Endothelial cell of umbilical vein (primary cell): ENCODE data around the gene MMP23B. TPM values are rescaled to one million over a fixed set of nuclear protein-coding genes. Genes with fewer than 3 reads are reported as not detected.

ENCODE experiments used
- BruUV-seq: library from RNA; stranded (reverse); fragments of 400-500 nt; replicated peaks from 2 replicates; lab custom pipeline; 2021; lab: Mats Ljungman, UMichigan
- CTCF ChIA-PET: fragments of 300-600, 350-600 bp; sonication (Branson Sonifier 250); formaldehyde crosslinking; loops from one replicate; lab custom pipeline; 2021; ENCODE audit warnings: antibody characterized with exemption, inconsistent platforms; lab: Charles Lee
- POLR2A ChIA-PET: fragments of 300-600, 350-600 bp; sonication (Branson Sonifier 250); formaldehyde crosslinking; loops from one replicate; lab custom pipeline; 2021; ENCODE audit warnings: antibody characterized with exemption, inconsistent platforms; lab: Charles Lee
- DNase-seq: peaks from one replicate; pipeline ENCODE4 v3.0.0-alpha.2; 2011; ENCODE audit warnings: low read depth, low spot score
- FAIRE-seq: peaks from 2 replicates; lab custom pipeline; 2011; peaks lifted over from hg19 to GRCh38; lab: Jason Lieb, UNC
- H2AFZ ChIP-seq: 2 replicates; pipeline ENCODE4 v1.6.0; 2012; ENCODE audit warnings: low read depth, low read length, control low read depth, inconsistent platforms
- H3K27ac ChIP-seq: 2 replicates; pipeline ENCODE4 v1.5.1; 2011; ENCODE audit warnings: low read depth, mild to moderate bottlenecking, control low read depth, low read length, moderate library complexity; ENCODE audit not compliant: insufficient read depth
- H3K27me3 ChIP-seq, 2 experiments: 2 replicates each; pipeline versions ENCODE4 v1.6.0 to v1.6.1; 2011; ENCODE audit warnings: low read length in 2 of 2, mixed read lengths in 1 of 2; ENCODE audit not compliant: control insufficient read depth in 2 of 2, insufficient read depth in 2 of 2
- H3K36me3 ChIP-seq, 2 experiments: 2 replicates in 1 of 2; 3 replicates in 1 of 2; pipeline ENCODE4 v1.5.1; 2011; ENCODE audit warnings: low read length in 2 of 2, mild to moderate bottlenecking in 1 of 2, moderate library complexity in 1 of 2; ENCODE audit not compliant: control insufficient read depth in 2 of 2, insufficient read depth in 2 of 2; ENCODE audit errors: extremely low read depth in 1 of 2
- H3K4me1 ChIP-seq: 3 replicates; pipeline ENCODE4 v1.5.1; 2011; ENCODE audit warnings: mild to moderate bottlenecking, low read length; ENCODE audit not compliant: control insufficient read depth, insufficient read depth; ENCODE audit errors: extremely low read depth
- H3K4me2 ChIP-seq: 2 replicates; pipeline ENCODE4 v1.6.1; 2011; ENCODE audit warnings: low read length, control low read depth, mixed read lengths; ENCODE audit not compliant: insufficient read depth
- H3K4me3 ChIP-seq, 3 experiments: fragments of 200-600 bp in 1 of 3; sonication (generic), shearing (Covaris generic) in 1 of 3; replicated peaks in 1 of 3; 2 replicates each; pipeline ENCODE4 v1.5.1; 2011 to 2016; ENCODE audit warnings: control low read depth in 3 of 3, low read length in 3 of 3, mild to moderate bottlenecking in 2 of 3, inconsistent platforms in 1 of 3, low read depth in 1 of 3, moderate library complexity in 1 of 3; ENCODE audit not compliant: insufficient read depth in 1 of 3
- H3K79me2 ChIP-seq: 2 replicates; pipeline ENCODE4 v1.6.0; 2012; ENCODE audit warnings: low read length, inconsistent platforms; ENCODE audit not compliant: control insufficient read depth, insufficient read depth
- H3K9ac ChIP-seq: replicated peaks from 2 replicates; pipeline ENCODE3; 2011; ENCODE audit warnings: low read length, control low read depth; ENCODE audit not compliant: insufficient read depth; ENCODE audit errors: extremely low read depth
- H3K9me1 ChIP-seq: replicated peaks from 3 replicates; pipeline ENCODE4 v1.6.0; 2011; ENCODE audit warnings: mild to moderate bottlenecking, low read length; ENCODE audit not compliant: control insufficient read depth, insufficient read depth; ENCODE audit errors: extremely low read depth
- H3K9me3 ChIP-seq: replicated peaks from 2 replicates; pipeline ENCODE4 v1.5.1; 2012; ENCODE audit warnings: low read length, inconsistent platforms; ENCODE audit not compliant: control insufficient read depth, insufficient read depth
- H4K20me1 ChIP-seq: replicated peaks from 2 replicates; pipeline ENCODE3; 2011; ENCODE audit warnings: mild to moderate bottlenecking, low read length; ENCODE audit not compliant: control insufficient read depth, insufficient read depth; ENCODE audit errors: extremely low read depth
- CTCF ChIP-seq, 2 donors: IDR thresholded peaks; 1 replicate in 1 of 2; 2 replicates in 1 of 2; pipeline ENCODE4 v1.5.1; 2011; ENCODE audit warnings: low read length in 2 of 2, mild to moderate bottlenecking in 2 of 2, moderate library complexity in 2 of 2, control low read depth in 1 of 2, inconsistent platforms in 1 of 2, low read depth in 1 of 2; ENCODE audit not compliant: insufficient read depth in 1 of 2; ENCODE audit errors: extremely low read depth in 1 of 2
- EZH2 ChIP-seq: IDR thresholded peaks from 2 replicates; pipeline ENCODE4 v1.6.1; 2012; ENCODE audit warnings: borderline replicate concordance, low read depth, mild to moderate bottlenecking, moderate library complexity, low read length, inconsistent platforms; ENCODE audit not compliant: severe bottlenecking
- FOS ChIP-seq: IDR thresholded peaks from 2 replicates; pipeline ENCODE4 v1.6.1; 2011; ENCODE audit warnings: mild to moderate bottlenecking, low read length, moderate library complexity, borderline replicate concordance; ENCODE audit not compliant: insufficient read depth
- GATA2 ChIP-seq: IDR thresholded peaks from 2 replicates; pipeline ENCODE4 v1.7.0; 2011; ENCODE audit warnings: low read depth, mild to moderate bottlenecking, moderate library complexity, mixed read lengths, low read length; ENCODE audit not compliant: insufficient read length, insufficient read depth
- JUN ChIP-seq: IDR thresholded peaks from 2 replicates; pipeline ENCODE4 v1.6.1; 2011; ENCODE audit warnings: borderline replicate concordance, low read depth; ENCODE audit not compliant: insufficient read length, insufficient read depth
- MAX ChIP-seq: IDR thresholded peaks from 2 replicates; pipeline ENCODE4 v1.6.1; 2011; ENCODE audit not compliant: insufficient read depth, insufficient read length
- MYC ChIP-seq: IDR thresholded peaks from one replicate; pipeline ENCODE4 v1.6.1; 2011; ENCODE audit warnings: mild to moderate bottlenecking, low read depth, low read length
- POLR2A ChIP-seq: IDR thresholded peaks from 2 replicates; pipeline ENCODE4 v1.6.1; 2012; ENCODE audit warnings: low read depth, mild to moderate bottlenecking, control low read depth, low read length
- POLR2AphosphoS5 ChIP-seq: IDR thresholded peaks from 2 replicates; pipeline ENCODE4 v1.6.1; 2012; ENCODE audit warnings: low read depth, mild to moderate bottlenecking, control low read depth, low read length, moderate library complexity; ENCODE audit not compliant: insufficient read depth
- dilution Hi-C: fragments of 300-500 bp; cut with MboI; formaldehyde crosslinking; loops from one replicate; pipeline ENCODE4 v1.15.0; 2019; ENCODE audit warnings: low sequenced_read_pairs; ENCODE audit not compliant: extremely low pct_ligation_motif_present
- intact Hi-C: fragments of 100-400 bp; cut with micrococcal nuclease; formaldehyde crosslinking; loops from one replicate; pipeline ENCODE4 v1.10.0; 2022
- polyA plus RNA-seq, 4 experiments: library from polyadenylated mRNA; depleted of rRNA in 3 of 4; stranded (reverse) in 3 of 4; unstranded in 1 of 4; fragments of >200 nt; gene quantifications; 2 replicates each; pipeline versions ENCODE4 v1.2.1 to v1.2.3, GENCODE V29; 2011 to 2012; ENCODE audit warnings: missing spikeins in 1 of 4
- total RNA-seq: library from RNA; stranded (reverse); gene quantifications from 2 replicates; pipeline ENCODE4 v1.2.3, GENCODE V29; 2021

The MMP23B gene
- total and polyA plus RNA-seq, 2 donors (not counting 3 experiments of a cell fraction or from before 2014, with no cell fraction given) = 0.62 to 5.3 TPM

GRCh38 chr1:1610796-1611195 lies 21.2 kb upstream of the MMP23B start:
- POLR2A ChIA-PET = no interaction called here
- Histone ChIP-seq H4K20me1 (no peaks in the 10 kb centered on the region), H3K27ac (no peak overlapping the region), H3K27me3 (no peaks in the 10 kb centered on the region), H3K9me1 (no peaks in the 10 kb centered on the region), H3K9me3 (no peaks in the 10 kb centered on the region), H3K79me2 (no peaks in the 10 kb centered on the region), H3K4me3 (no peak overlapping the region), H3K36me3 (no peaks in the 10 kb centered on the region), H3K4me2 (no peak overlapping the region), H2AFZ (no peak overlapping the region), H3K9ac (no peak overlapping the region), H3K4me1 (peaks cover 11% of the 10 kb centered on the region)
- FAIRE-seq (no peak), DNase-seq (no peak)
- dilution Hi-C loops = no loop called here
- CTCF ChIA-PET = no interaction called here
- intact Hi-C loops = no loop called here
- no peak for TF ChIP-seq FOS
- BruUV-seq = no TSS peak

- Histone ChIP-seq H3K9me1 (no peaks in the 10 kb centered on the region), H4K20me1 (no peaks in the 10 kb centered on the region), H3K4me2 (no peak overlapping the region), H3K79me2 (peaks cover 3% of the 10 kb centered on the region), H3K4me3 (no peak overlapping the region), H3K4me1 (peaks cover 16% of the 10 kb centered on the region), H3K36me3 (no peaks in the 10 kb centered on the region), H3K27me3 (no peaks in the 10 kb centered on the region), H3K9me3 (no peaks in the 10 kb centered on the region), H3K27ac (no peak overlapping the region), H3K9ac (no peak overlapping the region), H2AFZ (no peak overlapping the region)
- dilution Hi-C loops = no loop called here
- ChIA-PET POLR2A (no interaction called here), CTCF (no interaction called here)
- no peak for DNase-seq
- BruUV-seq = no TSS peak
- no peak for FAIRE-seq
- intact Hi-C loops = no loop called here
- TF ChIP-seq FOS = no peak
- no peak for TF ChIP-seq MYC
- TF ChIP-seq POLR2AphosphoS5 = no peak
- no peak for TF ChIP-seq MAX
- TF ChIP-seq CTCF (IDR thresholded peaks at IDR 0.05; ENCODE audit: extremely low read depth in 1 of 2, insufficient read depth in 1 of 2, low read depth in 1 of 2, low read length in 2 of 2) = no peak
- no peak for TF ChIP-seq GATA2
- TF ChIP-seq EZH2 = no peak
- TF ChIP-seq JUN = no peak
- no peak for TF ChIP-seq POLR2A
Observed at GRCh38 chr1:1612104-1612400, 19.9 kb upstream of the MMP23B start.
